Measurements from ENCODE around the gene HDAC9.

Gene HDAC9

DNA sequence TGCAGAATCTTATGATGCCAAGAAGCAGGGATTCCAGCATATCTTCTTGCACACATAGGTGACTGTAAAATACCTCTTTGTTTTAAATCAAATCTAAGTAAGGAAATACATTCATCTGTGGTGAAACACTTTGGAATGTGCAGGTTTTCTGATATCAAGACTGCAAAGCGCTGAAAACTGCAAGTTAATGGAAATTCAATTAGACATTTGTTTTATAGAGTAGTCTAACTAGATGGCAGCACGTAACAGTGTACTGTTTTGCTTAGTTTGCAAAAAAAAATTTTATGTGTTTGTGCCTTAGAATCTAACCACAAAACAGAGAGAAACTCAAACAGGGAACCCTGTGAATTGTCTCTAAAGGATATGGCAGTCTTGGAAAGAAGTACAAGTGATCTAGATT lies 259.2 kb downstream of the HDAC9 start:
- no peak for DNase-seq

DNA sequence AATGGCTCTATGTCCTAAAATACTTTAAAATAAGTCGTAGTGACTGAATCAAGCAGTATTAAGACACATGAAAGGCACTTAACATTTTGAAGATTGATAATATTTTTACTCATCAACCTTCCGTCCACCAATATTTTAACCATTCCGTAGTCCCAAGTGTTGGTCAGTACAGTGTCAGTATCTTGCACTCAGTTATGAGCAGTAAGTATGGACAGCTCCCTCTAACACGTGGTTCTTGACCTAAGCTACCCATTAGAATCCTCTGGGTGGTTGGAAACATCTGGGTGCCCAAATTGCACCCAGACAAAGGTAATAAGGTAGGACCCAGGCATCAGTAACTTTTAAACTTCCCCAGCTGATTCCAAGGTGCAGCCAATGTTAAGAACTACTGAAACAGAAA lies 260.2 kb downstream of the HDAC9 start:
- no peak for DNase-seq

DNA sequence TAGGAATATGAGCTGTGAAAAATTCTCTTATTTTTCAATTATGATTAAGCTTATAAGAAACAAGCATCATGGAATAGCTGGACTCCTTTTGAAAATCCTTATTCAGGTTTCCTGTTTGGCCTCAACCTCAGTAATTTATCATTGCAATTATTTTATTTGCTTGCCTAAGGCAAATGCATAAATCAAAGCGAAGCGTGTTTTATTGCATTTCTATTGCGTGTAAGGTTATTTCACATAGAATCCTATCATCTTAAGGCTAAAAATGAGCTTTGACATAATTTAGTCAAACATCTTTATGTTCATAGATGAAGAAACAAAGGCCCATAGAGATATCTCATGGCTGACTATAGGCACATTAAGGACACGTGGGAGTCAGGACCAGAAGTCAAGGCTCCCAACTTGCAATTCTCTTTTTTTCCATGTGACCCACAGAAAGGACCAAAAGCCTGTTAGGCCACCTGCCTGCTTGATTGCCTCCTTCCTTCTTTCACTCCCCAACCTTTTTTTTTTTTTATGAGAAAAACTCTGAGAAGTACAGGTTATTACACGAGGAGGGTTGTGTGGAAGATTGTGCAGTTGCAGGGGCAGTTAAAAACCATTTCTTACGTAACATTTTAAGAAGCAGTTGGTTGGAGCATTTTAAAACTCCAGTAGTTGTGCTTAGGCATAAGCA lies 261.0 kb downstream of the HDAC9 start:
- DNase-seq, result no peak

DNA sequence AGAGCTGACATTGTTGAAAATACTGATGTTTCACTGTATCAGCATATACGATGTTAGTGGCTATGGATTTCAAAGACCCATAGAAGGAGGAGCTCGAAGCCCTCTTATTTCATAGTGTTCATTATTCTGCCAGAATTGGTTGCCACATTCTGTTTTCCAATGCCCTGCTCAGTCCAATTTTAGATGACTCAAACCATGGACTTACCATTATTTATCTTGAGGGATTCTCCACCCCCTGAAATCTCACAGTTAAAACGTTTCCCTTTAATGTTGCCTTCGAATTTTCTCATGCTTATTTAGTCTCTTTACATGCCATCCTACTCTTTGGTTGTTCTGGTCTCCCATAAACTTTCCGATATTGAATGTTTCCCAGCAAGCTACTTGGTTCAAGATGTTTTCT lies 264.5 kb downstream of the HDAC9 start:
- no peak for DNase-seq

DNA sequence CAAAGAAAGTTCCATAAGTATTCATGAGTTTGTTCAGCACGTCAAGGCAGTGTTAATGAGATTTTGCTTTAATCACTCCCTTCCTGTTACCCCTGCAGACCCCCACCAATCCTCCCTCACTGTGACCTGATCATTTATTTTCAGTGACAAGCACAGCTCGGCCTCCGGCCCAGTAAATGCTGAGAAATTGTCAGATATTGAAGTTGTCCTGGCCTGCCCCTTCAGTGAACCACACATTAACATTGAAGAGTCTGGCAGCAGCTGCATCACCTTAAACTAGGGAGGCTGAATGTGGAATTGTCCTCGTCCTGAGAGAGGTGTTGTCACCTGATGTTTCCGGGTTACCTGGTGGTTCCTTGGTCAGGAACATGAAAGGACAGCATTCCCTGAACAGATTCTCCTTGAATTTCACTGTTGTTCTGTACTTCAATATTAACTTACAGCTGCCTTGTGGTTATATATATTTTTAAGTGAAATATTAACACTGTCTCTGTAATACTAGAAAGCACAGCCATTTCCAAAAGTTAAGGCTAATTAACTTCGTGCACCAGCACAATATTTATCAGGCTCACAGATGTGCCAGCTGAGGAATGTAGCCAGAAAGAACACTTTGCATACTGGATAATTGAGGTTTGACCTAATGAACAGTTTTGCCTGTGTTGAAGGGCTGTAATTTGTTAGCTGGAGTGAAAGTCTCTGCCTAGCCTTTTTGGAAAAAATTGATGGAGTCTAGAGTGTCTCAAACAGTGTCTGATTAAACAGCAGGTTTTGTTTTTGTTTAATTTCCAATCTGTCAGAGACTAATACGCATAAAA lies 265.3 kb downstream of the HDAC9 start:
- no peak for DNase-seq

DNA sequence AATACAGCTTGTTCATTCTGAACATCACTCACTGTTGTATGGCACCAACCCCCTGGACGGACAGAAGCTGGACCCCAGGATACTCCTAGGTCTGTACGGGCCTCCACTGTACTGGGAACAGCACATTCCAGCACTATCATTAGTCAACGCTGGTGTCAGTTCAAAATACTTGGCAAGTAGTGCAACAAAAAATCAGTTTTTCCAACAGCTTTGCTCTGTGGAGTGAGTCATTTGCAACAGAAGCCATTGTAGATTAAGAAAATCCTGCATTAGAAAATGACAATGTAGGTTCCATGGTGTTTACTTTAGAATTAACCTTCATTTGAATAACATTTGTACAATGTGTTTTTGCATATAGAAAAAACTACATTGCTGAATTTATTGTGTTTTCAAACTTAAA lies 266.6 kb downstream of the HDAC9 start:
- no peak for DNase-seq

DNA sequence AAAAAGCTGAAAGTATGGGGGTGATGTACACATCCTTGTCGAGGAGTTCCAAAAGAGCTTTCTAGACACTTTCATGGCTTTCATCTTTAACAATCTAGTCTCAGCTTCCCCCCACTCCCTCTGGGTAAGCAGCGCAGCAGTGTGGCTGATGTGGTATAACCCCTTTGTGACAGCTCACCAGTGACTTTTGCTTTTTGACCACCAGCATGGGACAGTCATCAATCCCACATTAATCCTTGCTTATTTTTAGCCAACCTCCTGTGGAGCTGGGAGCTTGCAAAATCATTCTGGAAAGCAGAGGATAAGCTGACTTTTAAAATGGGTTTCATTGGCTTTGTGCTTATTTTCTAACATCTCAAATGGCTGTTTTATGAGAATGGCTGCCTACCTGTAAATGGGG lies 272.7 kb downstream of the HDAC9 start:
- no peak for DNase-seq

DNA sequence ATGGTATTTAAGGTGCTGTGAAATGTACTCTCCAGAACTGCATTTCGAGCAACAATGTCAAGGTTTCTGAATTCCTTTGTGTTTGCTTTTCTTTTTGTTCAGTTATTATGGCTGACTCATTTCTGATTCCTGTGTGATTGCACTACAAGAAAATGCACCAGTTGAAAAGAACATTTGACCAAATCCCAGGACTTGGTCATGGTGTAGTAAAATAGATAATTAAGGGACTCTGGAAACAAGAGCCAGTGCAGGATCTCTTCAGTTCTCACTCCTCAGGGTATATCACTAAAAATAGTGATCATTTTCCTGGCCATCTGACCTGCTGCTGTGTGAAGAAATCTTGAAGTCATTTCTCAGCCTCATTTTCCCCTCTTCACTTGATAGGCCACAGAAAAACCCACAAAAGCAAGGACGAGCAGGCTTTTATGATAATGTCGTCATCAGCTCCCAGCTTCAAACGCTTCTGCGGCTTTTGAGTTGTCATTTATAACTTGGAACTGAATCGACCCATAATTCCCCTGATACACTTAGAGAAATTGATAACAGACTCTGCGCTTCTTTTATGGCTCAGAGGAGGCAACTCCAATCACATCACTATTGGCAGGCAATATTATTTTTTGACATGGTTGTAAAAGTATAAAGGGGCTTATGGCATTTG lies 274.7 kb downstream of the HDAC9 start:
- no peak for DNase-seq

DNA sequence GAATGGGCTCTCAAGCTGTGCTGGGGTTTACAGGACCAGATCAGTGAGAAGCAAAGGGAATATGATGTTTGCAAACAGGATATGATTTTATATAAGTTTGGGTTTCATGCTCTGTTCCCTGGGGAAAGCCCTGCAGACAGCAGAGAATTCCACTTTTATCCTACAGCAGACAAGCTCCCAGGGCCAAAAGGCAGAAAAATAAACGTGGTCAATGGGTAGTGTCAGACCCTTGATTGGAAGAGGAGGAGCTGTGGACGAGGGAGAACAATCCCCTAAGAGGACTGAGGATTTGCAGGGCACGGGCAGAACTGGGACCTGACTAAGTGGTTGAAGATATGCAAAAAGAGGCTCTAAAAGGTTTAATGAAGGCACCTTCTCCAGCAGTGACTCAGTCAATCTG lies 275.3 kb downstream of the HDAC9 start:
- DNase-seq, result peak; percentile 67

DNA sequence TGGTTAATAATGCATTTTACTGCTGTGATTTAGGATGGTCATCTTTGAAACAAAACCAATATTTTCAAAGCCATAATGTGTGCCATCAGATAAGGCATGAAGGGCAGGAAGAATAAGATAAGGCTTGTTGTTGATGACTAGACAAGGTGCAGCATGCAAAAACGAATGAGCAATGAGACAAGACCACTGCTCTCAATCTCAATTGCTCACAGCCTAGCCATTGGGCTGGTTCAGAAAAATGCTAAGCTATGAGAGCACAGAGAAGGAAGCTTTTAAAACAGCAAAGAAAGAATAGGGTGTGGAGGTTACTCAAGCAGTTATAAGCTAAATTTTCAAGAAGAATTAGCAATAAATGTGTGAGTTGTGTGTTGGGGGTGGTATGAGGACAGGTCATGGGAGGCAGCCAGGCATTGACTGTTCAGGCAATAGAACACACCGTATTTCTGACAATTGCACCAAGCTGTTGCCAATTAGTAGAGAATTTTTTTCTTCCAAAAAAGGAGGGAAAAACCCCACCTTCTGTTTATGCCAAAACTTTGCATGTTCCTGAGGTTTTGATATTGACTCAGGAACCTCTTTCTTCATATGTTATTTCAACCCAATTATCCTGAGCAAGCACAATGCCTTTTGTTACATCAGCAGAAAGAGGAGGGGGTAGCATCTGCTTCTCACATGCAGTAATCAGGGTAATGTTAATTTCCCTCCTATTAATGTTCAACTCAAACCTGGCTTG lies 276.5 kb downstream of the HDAC9 start:
- DNase-seq, result no peak

DNA sequence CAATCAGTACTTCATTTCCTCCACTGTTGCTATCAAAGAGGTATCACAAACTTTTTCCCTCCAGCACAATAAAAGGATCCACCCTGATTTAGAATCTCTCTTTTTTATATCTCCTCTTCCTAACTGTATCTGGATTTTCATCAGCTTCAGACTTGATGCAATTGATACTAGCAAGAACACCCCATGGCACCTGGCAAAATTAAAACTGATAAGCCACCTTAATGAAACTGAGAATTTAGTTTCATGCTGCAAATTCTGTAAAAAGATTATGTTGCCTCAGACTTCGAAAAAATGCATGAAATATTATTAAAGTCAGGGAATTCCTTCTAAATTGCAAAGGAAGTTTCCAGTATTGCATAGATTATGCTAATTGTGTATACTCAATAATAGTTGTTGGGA lies 277.0 kb downstream of the HDAC9 start:
- no peak for DNase-seq

DNA sequence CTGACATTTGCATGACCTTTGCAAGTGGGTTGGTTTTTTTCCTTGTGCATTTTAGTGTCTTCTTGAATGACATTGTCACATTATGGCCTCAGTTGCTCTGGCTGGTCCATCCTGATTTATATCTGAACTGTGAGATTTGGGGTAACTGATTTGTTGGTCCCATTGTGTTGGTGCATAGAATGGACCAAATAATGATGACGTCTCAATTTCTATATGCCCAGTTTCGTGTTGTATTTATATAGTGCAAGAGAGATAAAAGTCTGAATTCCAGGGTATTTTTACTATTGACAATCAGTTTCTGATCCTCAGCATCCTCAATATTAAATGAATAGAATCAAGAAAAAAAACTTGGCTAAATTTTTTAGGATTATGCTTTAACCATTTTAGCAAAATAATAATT lies 281.8 kb downstream of the HDAC9 start:
- DNase-seq, result no peak

DNA sequence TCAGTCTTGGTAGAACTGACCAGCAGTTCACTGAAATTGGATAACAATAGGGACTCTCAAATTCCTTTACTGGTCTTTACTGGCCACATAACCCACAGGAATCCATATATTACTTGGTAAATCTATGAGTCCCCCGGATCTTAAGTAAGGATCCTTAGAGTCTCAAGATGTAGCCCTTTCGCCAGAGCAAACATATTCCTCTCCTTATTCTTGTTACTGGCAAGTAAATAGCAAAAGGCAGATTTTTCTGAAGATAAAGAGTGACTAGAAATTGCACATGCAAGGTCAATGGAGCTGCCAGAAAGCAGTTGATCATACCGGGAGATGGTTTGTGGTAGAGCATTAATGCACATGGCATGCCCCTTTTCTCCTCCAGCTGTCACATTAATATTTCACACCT lies 283.0 kb downstream of the HDAC9 start:
- DNase-seq, result no peak

DNA sequence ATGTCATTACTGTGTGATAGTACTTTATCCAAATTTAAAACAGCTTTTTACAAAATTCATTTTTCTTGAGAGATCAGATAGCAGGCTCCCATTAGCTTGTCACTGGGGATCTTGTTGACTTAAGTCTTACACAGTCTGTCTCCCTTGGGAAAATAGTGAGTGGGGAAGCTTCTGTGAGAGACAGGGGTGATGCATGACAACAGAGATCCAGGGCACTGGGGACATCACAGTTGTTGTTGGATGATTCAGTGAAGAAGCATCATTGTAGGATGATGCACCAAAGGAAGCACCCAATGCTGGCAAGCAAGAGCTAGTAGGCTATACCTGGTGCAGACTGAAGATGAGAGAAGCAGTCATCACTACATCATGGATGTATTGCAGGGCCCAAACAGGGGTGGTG lies 284.7 kb downstream of the HDAC9 start:
- DNase-seq, result no peak

DNA sequence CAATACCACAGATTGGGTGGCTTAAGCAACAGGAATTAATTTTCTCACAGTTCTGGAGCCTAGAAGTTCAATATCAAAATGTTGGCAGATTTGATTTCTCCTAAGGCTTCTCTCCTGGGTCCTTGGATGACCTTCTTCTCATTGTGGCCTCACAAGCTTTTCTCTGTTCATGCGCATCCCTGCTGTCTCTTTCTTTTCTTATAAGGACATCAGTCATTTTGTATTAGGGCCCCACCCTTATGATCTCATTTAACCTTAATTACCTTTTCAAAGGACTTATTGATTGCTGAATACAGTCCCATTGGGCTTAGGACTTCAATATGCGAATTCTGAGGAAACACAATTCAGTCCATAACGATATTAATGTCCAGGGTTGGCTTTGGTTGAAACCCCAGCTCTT lies 285.4 kb downstream of the HDAC9 start:
- no peak for DNase-seq

DNA sequence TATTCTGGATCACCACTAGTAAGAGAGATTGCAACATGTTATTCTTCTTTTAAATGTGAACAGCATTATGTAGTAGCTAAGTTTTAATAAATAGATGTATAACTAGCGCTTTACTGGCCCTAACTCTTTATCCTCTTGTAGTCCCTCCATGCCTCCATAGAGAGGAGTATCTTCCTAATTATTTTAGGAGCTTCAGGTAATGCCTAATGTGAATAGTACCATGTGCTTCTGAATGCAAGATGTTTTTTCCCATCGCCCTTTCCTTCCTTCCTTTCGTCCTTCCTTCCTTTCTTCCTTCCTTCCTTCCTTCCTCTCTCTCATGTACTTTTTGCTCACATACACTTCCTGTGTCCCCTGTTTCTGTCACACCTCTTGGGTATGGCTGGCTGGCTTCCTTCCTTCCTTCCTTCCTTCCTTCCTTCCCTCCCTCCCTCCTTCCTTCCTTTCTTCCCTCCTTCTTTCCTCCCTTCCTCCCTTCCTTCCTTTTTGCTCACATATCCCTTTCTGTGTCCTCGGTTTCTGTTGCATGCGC lies 290.7 kb downstream of the HDAC9 start:
- DNase-seq, result no peak

DNA sequence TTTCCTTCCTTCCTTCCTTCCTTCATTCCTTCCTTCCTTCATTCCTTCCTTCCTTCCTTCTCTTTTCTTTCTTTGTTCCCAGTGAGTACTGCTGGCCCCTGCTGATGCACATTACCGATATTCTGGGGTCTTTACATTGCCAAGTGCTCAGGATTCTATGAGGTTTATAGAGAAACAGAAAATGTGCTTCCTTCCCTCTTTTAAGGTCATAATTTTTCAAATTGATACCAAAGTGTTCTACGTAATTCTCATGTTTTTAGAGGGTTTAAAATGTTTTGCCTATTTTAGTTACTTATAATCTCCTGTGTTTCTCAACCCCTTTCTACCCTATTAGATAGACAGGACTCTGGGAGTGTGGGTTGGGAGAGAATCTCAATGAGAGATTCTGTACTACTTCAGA lies 291.2 kb downstream of the HDAC9 start:
- DNase-seq, result no peak

DNA sequence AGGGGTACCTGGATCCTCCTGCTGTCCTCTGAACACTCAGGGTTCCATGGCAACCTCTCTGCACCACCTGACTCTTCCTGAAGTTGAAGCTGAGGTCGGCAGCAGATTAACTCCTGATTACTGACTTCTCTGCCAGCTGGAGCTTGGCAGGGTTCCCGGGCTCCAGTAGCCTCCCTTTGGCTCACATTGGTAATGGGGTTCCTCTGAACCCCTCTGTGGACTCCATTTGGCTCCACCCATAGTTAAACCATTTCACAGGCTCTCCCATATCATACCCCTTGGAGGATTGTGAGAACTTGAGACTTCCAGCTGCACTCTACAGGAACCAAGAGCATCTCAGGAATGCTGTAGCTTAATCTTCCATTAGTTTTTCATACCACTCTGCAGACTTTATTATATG lies 292.5 kb downstream of the HDAC9 start:
- DNase-seq, result no peak

DNA sequence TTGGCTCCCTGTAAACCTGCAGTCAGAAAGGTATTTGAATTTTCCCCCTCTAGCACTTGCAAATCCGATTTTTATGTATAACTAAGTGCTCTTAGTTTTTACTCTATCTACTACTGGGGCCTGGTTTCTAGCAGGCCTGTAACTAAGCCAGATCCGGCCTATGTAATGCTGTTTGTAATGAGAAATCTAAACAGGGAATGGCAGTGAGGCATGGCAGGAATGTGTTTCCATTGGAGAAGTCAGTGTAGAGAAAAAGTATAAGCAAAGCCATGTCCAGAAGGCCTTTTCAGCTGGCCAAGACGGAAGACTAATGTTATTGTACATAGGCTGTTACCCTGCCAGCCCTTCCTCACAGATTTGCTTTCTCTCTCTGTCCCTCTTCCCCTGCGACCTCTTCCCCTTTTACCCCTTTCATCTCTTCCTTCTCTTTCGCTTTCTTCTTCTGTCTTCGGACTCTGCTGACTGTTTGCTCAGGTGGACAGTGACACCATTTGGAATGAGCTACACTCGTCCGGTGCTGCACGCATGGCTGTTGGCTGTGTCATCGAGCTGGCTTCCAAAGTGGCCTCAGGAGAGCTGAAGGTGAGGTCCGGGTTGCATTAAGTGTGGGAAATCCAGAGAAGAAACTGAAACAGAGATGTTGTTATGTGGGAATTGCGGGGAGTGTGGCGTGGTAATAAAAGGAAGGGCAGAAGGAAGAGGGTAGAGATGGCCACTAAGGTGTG lies 297.5 kb downstream of the HDAC9 start:
- peak; percentile 68 for DNase-seq

DNA sequence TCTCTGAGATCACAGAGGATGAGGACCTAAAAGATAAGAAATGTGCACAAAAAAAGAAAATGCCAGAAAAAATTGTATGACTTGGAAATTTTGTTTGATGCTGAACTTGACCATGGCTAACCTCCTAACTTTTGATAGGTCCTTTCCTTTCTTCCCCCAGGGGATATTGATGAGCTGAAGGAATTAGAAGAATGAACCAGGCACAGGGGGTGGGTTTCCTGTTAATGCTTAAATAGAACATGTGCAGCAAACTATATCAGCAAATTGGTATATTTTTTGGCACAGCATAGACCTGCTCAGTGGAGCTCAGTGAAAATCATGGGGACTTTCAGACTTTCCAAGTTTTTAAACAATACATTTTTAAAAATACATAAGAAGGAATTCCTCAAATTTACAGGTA lies 300.7 kb downstream of the HDAC9 start:
- no peak for DNase-seq

DNA sequence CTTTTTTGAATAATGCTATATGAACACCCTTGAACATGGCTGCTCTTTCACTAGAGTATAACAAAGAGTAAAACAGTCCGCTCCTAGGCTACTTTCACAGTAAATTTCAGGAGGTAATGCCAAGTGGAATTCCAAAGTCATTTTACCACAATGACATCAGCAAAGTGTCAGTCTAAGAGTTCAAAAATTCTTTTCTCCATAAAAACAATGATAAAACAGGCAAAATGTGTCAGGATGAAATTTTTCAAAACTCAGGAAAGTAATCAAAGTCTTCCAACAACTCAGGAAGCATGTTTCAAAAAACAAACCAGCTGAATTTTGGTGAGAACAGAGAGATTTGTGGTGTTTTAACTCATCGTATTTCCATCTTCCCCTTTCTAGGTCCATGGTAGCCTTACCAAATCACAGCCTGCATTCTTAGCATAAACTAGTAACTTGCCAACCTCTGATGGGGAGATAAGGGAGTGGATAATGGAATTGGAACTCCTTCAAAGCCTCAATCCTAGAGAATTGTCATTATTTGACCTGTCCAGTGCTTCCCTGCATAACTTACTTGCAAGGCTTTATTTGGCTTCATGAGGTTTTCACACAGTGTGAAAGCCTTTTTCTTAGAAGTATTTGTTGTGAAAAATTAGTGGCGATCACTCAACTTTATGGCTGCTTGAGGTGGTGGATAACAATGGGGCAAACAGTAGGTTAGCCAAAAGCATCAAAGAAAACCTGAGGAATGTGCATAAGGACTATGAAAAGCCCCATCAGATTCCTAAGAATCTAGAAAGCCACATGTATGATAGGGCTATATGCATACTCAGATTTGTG lies 302.7 kb downstream of the HDAC9 start:
- no peak for DNase-seq

DNA sequence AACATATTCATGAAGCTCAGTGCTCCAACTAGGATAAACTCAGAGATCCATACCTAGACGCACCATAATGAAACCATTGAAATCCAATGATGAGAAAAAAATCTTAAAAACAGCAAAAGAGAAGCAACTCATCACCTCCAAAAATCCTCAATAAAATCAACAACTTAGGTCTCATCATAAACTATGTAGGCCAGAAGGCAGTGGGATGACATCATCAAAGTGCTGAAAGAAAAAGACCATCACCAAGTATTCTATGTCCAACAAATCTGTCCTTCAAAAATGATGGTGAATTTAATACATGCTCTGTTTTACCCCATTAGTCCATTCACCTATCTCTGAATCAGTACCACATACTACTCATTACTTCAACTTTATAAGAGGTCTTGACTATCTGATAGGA lies 304.4 kb downstream of the HDAC9 start:
- DNase-seq, result no peak
